Measurements from ENCODE around the gene OR13C4. TPM values are rescaled to one million over a fixed set of nuclear protein-coding genes. Genes with fewer than 3 reads are reported as not detected.

The OR13C4 gene
- total RNA-seq (2014; rRNA removed; shearing (Covaris generic)) (not detected in 2 replicates), polyA plus RNA-seq (2016; fragmentation: Nextera tagmentation; extraction: Ambion mirVana) (not detected in 2 replicates)

- Histone ChIP-seq H3K9me2 (ENCODE audit: insufficient read depth) (no peaks in the 10 kb centered on the region), H3K36me3 (ENCODE audit: low read depth) (no peaks in the 10 kb centered on the region), H2AFZ (no peak within 1 kb of the TSS), H3K4me1 (ENCODE audit: insufficient read depth) (no peaks in the 10 kb centered on the region), H3K9me3 (ENCODE audit: low read depth) (no peaks in the 10 kb centered on the region), H3K79me2 (ENCODE audit: insufficient read depth) (no peaks in the 10 kb centered on the region), H3K4me3 (no peak within 1 kb of the TSS), H4K20me1 (ENCODE audit: insufficient read depth) (no peaks in the 10 kb centered on the region), H3K4me2 (ENCODE audit: unreplicated experiment) (no peak within 1 kb of the TSS), H3K9ac (no peak within 1 kb of the TSS), H3K27me3 (replicated peaks; ENCODE audit: insufficient read depth) (no peaks in the 10 kb centered on the region), H3F3A (ENCODE audit: insufficient read depth) (no peaks in the 10 kb centered on the region), H3K27ac (no peak within 1 kb of the TSS)
- in situ Hi-C loops (cut with MboI): no loop called here
- no peak for DNase-seq
- no peak for TF ChIP-seq EZH2 (IDR thresholded peaks at IDR 0.05; ENCODE audit: insufficient read depth, poor library complexity, severe bottlenecking)
- TF ChIP-seq EZH2phosphoT487 (IDR thresholded peaks at IDR 0.05; ENCODE audit: insufficient read depth, low read depth): no peak
Measured at GRCh38 chr9:104527109-104527508, at the start of gene OR13C4. Gene OR13C4 (minus strand): TSS chr9:104527209. CDS start chr9:104527209, 0 bp downstream.

- Histone ChIP-seq H3K4me2 (ENCODE audit: unreplicated experiment) (no peak overlapping the region), H3K4me3 (no peak overlapping the region), H3K27me3 (replicated peaks; ENCODE audit: insufficient read depth) (no peaks in the 10 kb centered on the region), H3K36me3 (ENCODE audit: low read depth) (no peaks in the 10 kb centered on the region), H3K4me1 (ENCODE audit: insufficient read depth) (no peaks in the 10 kb centered on the region), H3K9ac (no peak overlapping the region), H3K27ac (no peak overlapping the region), H4K20me1 (ENCODE audit: insufficient read depth) (no peaks in the 10 kb centered on the region), H3K9me3 (ENCODE audit: low read depth) (no peaks in the 10 kb centered on the region), H3K79me2 (ENCODE audit: insufficient read depth) (no peaks in the 10 kb centered on the region), H3K9me2 (ENCODE audit: insufficient read depth) (no peaks in the 10 kb centered on the region), H2AFZ (no peak overlapping the region), H3F3A (ENCODE audit: insufficient read depth) (no peaks in the 10 kb centered on the region)
- TF ChIP-seq EZH2 (IDR thresholded peaks at IDR 0.05; ENCODE audit: insufficient read depth, poor library complexity, severe bottlenecking) (no peak), EZH2phosphoT487 (IDR thresholded peaks at IDR 0.05; ENCODE audit: insufficient read depth, low read depth) (no peak)
- DNase-seq: peak; percentile 6
- 5 to 13% methylated on average over 2 of the region's 2 CpGs for WGBS, 2 experiments (ENCODE audit: low coverage in 1 of 2, low lambda C conversion rate in 2 of 2, missing lambda C conversion rate in 2 of 2)
- in situ Hi-C loops (cut with MboI): no loop called here
Measured at GRCh38 chr9:104575456-104575855, 48.4 kb upstream of the OR13C4 start.

GRCh38 chr9:104572612-104573011 lies 45.6 kb upstream of the OR13C4 start:
- Histone ChIP-seq H3K4me3 (no peak overlapping the region), H3K27me3 (replicated peaks; ENCODE audit: insufficient read depth) (no peaks in the 10 kb centered on the region), H3K4me1 (ENCODE audit: insufficient read depth) (no peaks in the 10 kb centered on the region), H3F3A (ENCODE audit: insufficient read depth) (no peaks in the 10 kb centered on the region), H3K9me2 (ENCODE audit: insufficient read depth) (no peaks in the 10 kb centered on the region), H2AFZ (no peak overlapping the region), H3K27ac (no peak overlapping the region), H3K9me3 (ENCODE audit: low read depth) (no peaks in the 10 kb centered on the region), H3K4me2 (ENCODE audit: unreplicated experiment) (no peak overlapping the region), H3K9ac (no peak overlapping the region), H3K36me3 (ENCODE audit: low read depth) (no peaks in the 10 kb centered on the region), H4K20me1 (ENCODE audit: insufficient read depth) (no peaks in the 10 kb centered on the region), H3K79me2 (ENCODE audit: insufficient read depth) (no peaks in the 10 kb centered on the region)
- in situ Hi-C loops (cut with MboI): no loop called here
- DNase-seq: no peak
- TF ChIP-seq EZH2 (IDR thresholded peaks at IDR 0.05; ENCODE audit: insufficient read depth, poor library complexity, severe bottlenecking) (no peak), EZH2phosphoT487 (IDR thresholded peaks at IDR 0.05; ENCODE audit: insufficient read depth, low read depth) (no peak)
- 7 to 23% methylated on average over 1 of the region's 1 CpG for WGBS, 2 experiments (ENCODE audit: low coverage in 1 of 2, low lambda C conversion rate in 2 of 2, missing lambda C conversion rate in 2 of 2)

- H2AFZ ChIP-seq: no peak within 1 kb of the TSS
- H3K27me3 ChIP-seq (replicated peaks; ENCODE audit: insufficient read depth): no peaks in the 10 kb centered on the region
- H3K27ac ChIP-seq: no peak within 1 kb of the TSS
- no peaks in the 10 kb centered on the region for H3K4me1 ChIP-seq (ENCODE audit: insufficient read depth)
- H3K4me3 ChIP-seq: no peak within 1 kb of the TSS
- DNase-seq: no peak
- no peaks in the 10 kb centered on the region for H3F3A ChIP-seq (ENCODE audit: insufficient read depth)
- H3K79me2 ChIP-seq (ENCODE audit: insufficient read depth): no peaks in the 10 kb centered on the region
- 42 to 51% methylated on average over 4 of the region's 4 CpGs for WGBS, 2 experiments (ENCODE audit: low coverage in 1 of 2, low lambda C conversion rate in 2 of 2, missing lambda C conversion rate in 2 of 2)
- in situ Hi-C loops (cut with MboI): no loop called here
- H3K36me3 ChIP-seq (ENCODE audit: low read depth): no peaks in the 10 kb centered on the region
- H3K9me2 ChIP-seq (ENCODE audit: insufficient read depth): no peaks in the 10 kb centered on the region
- H3K9ac ChIP-seq: no peak within 1 kb of the TSS
- no peaks in the 10 kb centered on the region for H3K9me3 ChIP-seq (ENCODE audit: low read depth)
- H4K20me1 ChIP-seq (ENCODE audit: insufficient read depth): no peaks in the 10 kb centered on the region
- TF ChIP-seq EZH2 (IDR thresholded peaks at IDR 0.05; ENCODE audit: insufficient read depth, poor library complexity, severe bottlenecking) (no peak), EZH2phosphoT487 (IDR thresholded peaks at IDR 0.05; ENCODE audit: insufficient read depth, low read depth) (no peak)
- no peak within 1 kb of the TSS for H3K4me2 ChIP-seq (ENCODE audit: unreplicated experiment)
Measured at GRCh38 chr9:104568868-104569267, 41.9 kb upstream of the OR13C4 start, which contains the start of gene OR13C8. Gene OR13C8 (plus strand): TSS chr9:104569168. CDS start chr9:104569168, 0 bp downstream.

- Histone ChIP-seq H3F3A (ENCODE audit: insufficient read depth) (no peaks in the 10 kb centered on the region), H3K9me3 (ENCODE audit: low read depth) (no peaks in the 10 kb centered on the region), H2AFZ (no peak overlapping the region), H3K27ac (no peak overlapping the region), H3K9ac (no peak overlapping the region), H3K27me3 (replicated peaks; ENCODE audit: insufficient read depth) (no peaks in the 10 kb centered on the region), H3K4me3 (no peak overlapping the region), H3K79me2 (ENCODE audit: insufficient read depth) (no peaks in the 10 kb centered on the region), H3K36me3 (ENCODE audit: low read depth) (no peaks in the 10 kb centered on the region), H3K4me1 (ENCODE audit: insufficient read depth) (no peaks in the 10 kb centered on the region), H3K4me2 (ENCODE audit: unreplicated experiment) (no peak overlapping the region), H3K9me2 (ENCODE audit: insufficient read depth) (no peaks in the 10 kb centered on the region), H4K20me1 (ENCODE audit: insufficient read depth) (no peaks in the 10 kb centered on the region)
- 33 to 40% methylated on average over 1 of the region's 1 CpG for WGBS, 2 experiments (ENCODE audit: low coverage in 1 of 2, low lambda C conversion rate in 2 of 2, missing lambda C conversion rate in 2 of 2)
- DNase-seq: no peak
- no peak for TF ChIP-seq EZH2 (IDR thresholded peaks at IDR 0.05; ENCODE audit: insufficient read depth, poor library complexity, severe bottlenecking)
- TF ChIP-seq EZH2phosphoT487 (IDR thresholded peaks at IDR 0.05; ENCODE audit: insufficient read depth, low read depth): no peak
- in situ Hi-C loops (cut with MboI): no loop called here
Measured at GRCh38 chr9:104564358-104564757, 37.3 kb upstream of the OR13C4 start.
